Cardiac septum (tissue), 1 donor: ENCODE data around the gene GMDS. TPM values are rescaled to one million over a fixed set of nuclear protein-coding genes. Genes with fewer than 3 reads are reported as not detected.

Experiments used
- DNase-seq: peaks from one replicate; pipeline ENCODE4 v3.0.0-alpha.2; 2020; ENCODE audit warnings: low spot score
- intact Hi-C: fragments of 100-400 bp; cut with DNase I; formaldehyde crosslinking; loops from one replicate; pipeline ENCODE4 v1.14.0; 2022
- total RNA-seq: library from RNA; stranded (reverse); fragmentation: NEBNext Ultra II Directional; extraction: Animal tissue kit (Norgen Biotek cat#: 25700); gene quantifications from one replicate; pipeline ENCODE4 v1.2.1, GENCODE V29; 2021
- donor health status: DM: no; HTN: no; CAD: no.

Gene GMDS
- total RNA-seq, 1 donor from 2014 or later: 6.3 TPM

GRCh38 chr6:1786455-1787453, 458.7 kb downstream of the GMDS start:
- DNase-seq: no peak
- intact Hi-C loops: no loop called here

DNA sequence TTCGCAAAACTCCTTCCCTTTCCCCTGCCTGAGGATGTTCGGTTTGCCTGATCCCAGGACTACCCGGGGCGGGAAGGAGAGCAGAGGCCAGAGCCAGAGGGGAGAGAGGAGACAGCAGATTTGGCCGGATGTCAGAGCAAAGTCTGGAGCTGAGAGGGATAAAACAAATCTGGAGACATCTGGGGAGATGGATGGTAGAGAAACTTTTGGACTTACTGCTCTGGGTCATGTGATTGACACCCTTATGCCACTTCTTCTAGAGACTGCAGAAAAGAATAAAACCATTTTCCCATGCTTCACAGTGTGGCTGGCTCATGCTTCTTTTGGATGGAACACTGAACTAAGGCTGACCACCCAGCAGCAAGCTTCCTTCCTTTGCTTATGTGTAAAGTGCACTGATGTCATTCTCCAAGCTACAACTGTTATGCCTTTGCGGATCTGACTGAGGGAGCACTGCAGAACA, 461.0 kb downstream of the GMDS start:
- no peak for DNase-seq
- intact Hi-C loops: no loop called here

DNA sequence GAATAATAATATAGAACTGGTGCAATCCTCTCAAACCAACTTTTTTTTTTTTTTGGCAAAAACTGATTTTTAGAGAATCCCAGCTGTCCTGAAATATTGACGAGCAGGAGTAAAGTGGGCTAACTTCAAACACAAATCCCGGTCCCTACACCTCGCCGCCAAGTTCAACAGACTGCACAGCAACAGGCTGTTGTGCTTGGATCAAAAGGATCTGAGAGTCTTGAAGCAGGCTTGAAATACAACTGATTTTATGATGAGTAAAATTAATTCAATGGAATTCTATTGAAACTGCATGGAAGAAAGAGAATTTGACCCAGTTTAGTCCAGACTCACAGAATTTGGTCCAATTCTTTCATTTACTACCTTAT, 463.6 kb downstream of the GMDS start:
- intact Hi-C loops: no loop called here
- DNase-seq: no peak

GRCh38 chr6:1781152-1781816, 464.1 kb downstream of the GMDS start:
- no peak for DNase-seq
- intact Hi-C loops: no loop called here

GRCh38 chr6:1780251-1780867, 465.0 kb downstream of the GMDS start:
- intact Hi-C loops: no loop called here
- no peak for DNase-seq

DNA sequence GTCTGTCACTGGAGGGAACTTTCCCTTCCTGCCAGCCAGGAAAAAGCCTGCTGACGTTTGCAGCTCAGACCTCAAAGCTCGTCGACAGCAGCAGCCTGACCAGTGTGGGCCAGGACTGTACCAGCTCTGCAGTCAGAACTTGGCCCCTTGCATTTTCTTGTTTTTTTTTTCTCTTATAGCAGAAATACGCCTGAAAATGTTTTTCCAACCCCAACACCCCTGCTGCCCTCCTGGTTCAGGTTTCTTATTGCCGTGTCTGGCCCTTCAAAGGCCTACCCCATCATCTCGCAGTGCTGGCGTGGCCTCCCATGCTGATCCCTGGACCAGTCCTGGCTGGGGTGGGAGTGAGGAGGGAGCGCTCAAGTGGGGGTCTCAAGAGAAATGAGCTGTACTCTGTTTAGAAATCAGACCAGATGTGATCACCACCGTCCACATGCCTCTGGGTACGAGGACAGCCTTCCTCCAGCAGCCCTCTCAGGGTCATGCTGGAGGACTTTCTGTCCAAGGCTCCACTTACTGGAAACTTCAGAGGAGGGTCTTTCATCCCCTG, 466.6 kb downstream of the GMDS start:
- intact Hi-C loops: no loop called here
- DNase-seq: no peak

- intact Hi-C loops: no loop called here
- DNase-seq: no peak
Measured at GRCh38 chr6:1777921-1778685, 467.3 kb downstream of the GMDS start.

DNA sequence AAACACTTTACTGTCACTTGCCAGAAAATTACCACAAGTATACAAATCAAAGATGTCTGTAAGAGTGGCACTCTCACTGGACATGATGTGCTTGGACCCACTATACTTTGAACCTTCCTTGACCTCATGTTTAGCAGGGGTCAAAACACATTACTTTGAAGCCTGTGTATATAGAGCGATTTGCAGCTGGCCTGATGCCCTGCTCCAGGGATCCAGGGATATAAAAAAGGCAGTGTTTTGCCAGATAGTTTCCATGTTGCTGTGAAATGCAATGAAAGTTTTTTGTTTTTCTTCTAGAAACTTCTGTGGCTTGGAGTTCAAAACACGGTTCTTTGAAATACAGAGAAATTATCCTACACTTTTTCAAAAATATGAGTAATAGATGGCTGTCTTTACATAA, 470.0 kb downstream of the GMDS start:
- DNase-seq: no peak
- intact Hi-C loops: no loop called here

DNA sequence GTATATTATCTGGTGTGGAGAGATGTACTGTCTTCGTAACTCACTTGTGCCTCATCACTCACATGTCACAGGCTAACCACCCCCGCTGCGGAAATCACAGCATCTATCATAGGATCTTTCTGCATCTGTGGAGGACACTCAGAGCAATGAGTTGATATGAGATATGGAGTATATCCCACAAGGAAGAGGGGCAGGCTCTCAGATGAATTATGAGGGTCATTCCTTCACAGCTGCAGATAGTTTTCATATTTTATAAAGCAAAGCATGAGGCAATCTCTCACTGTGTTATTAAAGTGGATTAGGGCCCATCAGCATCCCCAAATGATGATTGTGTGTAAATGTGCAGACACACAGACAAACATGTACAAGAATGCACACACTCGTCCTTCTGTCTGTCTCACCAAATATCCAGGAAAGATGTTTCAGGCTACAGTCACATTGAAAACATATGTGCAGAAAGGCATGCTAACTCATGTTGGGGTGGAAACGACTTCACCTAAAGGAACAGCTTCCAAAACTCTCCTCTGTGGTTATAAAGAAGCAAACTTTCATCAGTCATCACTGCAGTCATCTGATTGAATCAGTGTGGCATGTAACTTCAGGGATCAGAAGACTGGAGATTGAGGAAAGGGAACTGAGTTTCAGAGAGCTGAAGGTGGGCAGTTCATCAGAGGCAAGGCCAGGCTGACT, 471.0 kb downstream of the GMDS start:
- intact Hi-C loops: loop anchor here (5.0 kb wide), 1 partner anchor 33 kb away; no protein-coding TSS in a partner anchor
- no peak for DNase-seq

GRCh38 chr6:1773700-1774099, 471.7 kb downstream of the GMDS start:
- DNase-seq: no peak
- intact Hi-C loops: loop anchor here (5.0 kb wide), 1 partner anchor 34 kb away; no protein-coding TSS in a partner anchor

DNA sequence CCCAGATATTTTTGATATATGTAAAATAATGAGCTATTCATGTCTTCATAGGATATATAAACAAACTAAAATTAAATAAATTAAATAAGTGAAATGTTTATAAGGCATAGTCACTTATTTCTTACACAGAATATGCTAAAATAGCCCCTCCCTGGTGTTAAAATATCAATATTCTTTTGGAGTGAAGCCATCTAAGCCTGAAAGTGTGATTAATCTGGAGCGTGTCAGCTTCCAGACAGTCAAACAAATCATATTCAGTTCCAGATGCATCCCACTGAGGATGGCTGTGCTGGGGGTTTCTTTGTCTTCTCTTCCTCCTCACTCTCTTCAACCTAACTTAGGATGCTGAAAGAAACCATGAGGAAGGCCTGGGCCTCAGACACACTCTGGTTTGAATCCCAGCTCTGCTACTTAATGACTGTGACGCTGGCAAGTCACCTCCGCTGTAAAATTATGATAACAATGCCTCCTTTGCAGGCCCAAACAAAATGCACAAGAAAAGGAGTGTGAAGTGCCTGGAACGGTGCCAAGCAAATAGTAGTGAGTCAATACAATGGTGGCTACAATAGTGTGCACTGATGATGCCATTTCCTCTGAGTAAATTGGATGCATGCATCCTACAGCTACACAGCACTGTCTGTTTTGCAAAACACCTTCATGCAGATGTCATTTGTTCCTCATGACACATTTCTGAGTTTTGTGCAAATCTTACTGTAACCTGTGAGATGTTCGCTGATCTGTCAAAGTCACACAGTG, 474.3 kb downstream of the GMDS start:
- intact Hi-C loops: loop anchor here (5.0 kb wide), 1 partner anchor 36 kb away; no protein-coding TSS in a partner anchor
- DNase-seq: no peak

- no peak for DNase-seq
- intact Hi-C loops: loop anchor here (5.0 kb wide), 1 partner anchor 37 kb away; no protein-coding TSS in a partner anchor
Measured at GRCh38 chr6:1770435-1770843, 475.0 kb downstream of the GMDS start.

DNA sequence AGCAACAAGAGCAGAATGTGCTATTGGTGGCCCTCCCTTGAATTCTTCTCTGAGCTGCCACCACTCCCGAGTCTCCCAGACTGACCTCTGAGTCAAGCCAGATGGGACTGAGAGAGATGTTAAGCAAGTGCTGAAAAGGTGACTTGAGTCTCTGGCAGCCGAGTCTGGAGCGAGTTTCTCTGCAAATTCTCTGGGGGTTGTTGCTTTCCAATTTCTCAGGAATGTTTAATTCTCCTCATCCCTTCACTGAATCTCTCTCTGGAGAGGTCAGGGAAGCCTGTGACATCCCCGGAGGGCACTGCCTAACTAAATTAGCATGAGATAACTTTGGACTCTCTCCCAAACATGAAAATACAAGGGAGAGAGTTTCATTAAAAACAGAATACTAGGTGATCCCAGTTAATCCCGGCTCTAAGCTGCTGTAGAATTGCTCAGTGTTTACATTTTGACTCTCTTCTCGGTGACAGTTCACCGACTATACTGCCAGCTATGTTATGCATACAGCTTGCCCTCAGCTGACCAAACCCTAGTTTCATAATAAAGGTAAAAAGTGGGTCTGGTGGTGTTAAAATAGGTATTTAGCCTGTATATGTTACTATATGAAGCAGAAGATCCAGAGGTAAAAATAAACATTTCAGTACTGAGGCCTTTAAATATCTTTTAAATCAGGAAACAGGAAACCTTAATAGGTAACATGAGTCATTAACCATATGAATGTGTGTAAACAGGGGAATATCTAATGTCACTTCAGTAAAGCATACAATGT, 477.7 kb downstream of the GMDS start:
- intact Hi-C loops: loop anchor here (10.0 kb wide), 1 partner anchor 143 kb away; no protein-coding TSS in a partner anchor
- DNase-seq: no peak

- intact Hi-C loops: loop anchor here (10.0 kb wide), 1 partner anchor 142 kb away; no protein-coding TSS in a partner anchor
- no peak for DNase-seq
Measured at GRCh38 chr6:1766654-1767053, 478.8 kb downstream of the GMDS start.

GRCh38 chr6:1765160-1765903, 480.1 kb downstream of the GMDS start:
- intact Hi-C loops: loop anchor here (10.0 kb wide), 1 partner anchor 141 kb away; no protein-coding TSS in a partner anchor
- DNase-seq: no peak

- DNase-seq: no peak
- intact Hi-C loops: loop anchor here (10.0 kb wide), 1 partner anchor 140 kb away; no protein-coding TSS in a partner anchor
Measured at GRCh38 chr6:1764397-1764987, 480.9 kb downstream of the GMDS start.
